DMS 273 (cell line): ENCODE data around the gene OLFM1.

Experiments used
- DNase-seq: peaks from one replicate; lab custom pipeline; 2025; ENCODE audit not compliant: unreplicated experiment; lab: John Stamatoyannopoulos, UW

OLFM1 gene

DNA sequence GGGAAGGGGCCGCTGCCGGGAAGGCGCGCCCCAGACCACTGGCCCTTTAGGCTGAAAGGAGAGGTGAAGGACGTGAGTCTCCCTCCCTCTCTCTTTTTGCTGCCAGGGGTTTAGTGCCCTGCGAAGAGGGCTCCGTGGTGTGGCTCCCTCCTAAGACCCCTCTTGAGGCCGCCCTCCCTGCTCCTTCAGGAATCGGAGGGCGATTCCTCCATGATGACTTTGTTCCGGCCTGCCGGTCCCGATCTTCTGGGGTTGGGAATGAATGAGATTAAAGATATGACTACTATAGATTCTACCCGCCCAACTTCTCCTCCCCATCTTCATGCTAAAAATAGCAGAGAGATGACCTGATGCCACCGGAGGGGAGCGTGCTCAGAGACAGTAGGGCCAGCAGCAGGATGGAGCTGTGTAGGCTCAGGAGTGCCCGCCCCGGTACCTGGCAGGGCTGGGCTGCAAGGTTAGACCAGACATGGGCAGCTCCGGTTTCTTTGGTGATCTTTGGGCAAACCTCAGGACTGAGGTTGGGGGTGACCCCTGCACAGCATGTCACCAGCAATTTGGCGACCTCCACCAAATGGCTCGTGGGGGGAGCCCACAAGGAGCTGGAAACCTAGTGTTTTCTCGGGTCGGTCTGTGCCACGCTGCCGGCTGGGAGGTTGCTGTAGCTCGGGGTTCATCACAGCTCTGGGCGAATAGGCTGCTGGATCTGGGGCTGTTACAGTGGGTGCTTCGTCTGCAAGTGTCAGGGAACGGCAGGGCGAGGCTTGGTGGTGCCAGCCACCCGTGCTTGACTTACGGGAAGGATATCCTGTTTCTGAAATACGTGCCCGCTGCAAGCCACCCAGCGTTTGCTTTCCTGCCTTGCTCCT, 1.7 kb downstream of the OLFM1 start:
- no peak for DNase-seq

DNA sequence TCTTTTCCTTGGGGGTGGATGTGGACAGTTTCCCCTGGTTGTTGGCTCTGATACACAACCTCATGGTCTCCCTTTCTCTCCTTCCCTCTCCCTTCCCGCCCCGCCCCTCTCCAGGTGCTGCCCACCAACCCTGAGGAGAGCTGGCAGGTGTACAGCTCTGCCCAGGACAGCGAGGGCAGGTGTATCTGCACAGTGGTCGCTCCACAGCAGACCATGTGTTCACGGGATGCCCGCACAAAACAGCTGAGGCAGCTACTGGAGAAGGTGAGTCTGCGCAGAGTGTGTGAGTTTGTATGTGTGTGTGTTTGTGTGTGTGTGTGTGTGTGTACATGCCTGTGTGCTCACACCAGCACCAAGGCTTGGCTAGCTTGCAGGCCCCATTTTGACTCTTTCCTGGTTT, 2.6 kb downstream of the OLFM1 start:
- DNase-seq, result no peak

DNA sequence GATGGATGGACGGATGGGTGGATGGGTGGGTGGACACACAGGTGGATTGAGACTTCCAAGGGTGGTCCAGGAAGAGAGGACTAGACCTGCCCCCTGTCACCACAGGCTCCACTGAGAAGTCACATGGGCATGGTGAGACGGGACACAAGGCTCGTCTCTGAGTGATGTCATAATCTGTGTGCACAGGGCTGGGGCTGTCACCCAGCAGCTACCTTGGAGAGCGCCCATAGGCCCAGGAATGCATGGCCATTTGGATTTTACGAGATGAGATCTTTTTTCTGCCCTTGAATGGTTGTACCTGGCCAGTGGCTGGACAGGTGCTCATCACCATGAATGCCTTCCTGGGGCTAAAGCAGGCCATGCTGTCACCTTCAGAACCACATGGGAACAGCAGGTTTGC, 3.1 kb downstream of the OLFM1 start:
- no peak for DNase-seq

DNA sequence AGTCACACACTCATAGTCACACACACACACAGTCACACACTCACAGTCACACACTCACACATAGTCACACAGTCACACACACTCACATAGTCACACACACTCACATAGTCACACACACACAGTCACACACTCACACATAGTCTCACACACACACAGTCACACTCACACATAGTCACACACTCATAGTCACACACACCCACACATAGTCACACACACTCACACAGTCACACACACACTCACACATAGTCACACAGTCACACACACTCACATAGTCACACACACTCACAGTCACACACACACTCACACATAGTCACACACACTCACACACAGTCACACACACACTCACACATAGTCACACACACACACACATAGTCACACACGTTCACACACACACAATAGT, 4.1 kb downstream of the OLFM1 start:
- no peak for DNase-seq

DNA sequence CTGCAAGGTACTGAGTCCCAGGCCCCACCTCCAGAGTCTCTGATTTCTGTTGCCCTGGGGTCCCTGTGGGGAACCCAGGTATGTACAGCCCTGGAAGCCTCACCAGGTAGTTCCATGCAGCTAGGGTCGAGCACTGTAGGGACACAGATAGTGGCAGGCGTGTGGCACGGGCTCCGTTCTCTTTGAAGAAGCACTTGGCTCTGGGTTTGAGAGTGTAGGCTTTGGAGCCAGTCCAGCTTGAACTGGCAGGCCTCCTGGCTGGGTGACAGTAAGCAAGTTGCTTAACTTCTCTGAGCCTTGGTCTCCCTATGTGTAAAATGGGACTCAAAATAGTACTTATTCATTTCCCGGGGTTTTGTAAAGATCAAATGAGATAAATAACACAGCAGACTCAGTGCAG, 5.6 kb downstream of the OLFM1 start:
- no peak for DNase-seq

DNA sequence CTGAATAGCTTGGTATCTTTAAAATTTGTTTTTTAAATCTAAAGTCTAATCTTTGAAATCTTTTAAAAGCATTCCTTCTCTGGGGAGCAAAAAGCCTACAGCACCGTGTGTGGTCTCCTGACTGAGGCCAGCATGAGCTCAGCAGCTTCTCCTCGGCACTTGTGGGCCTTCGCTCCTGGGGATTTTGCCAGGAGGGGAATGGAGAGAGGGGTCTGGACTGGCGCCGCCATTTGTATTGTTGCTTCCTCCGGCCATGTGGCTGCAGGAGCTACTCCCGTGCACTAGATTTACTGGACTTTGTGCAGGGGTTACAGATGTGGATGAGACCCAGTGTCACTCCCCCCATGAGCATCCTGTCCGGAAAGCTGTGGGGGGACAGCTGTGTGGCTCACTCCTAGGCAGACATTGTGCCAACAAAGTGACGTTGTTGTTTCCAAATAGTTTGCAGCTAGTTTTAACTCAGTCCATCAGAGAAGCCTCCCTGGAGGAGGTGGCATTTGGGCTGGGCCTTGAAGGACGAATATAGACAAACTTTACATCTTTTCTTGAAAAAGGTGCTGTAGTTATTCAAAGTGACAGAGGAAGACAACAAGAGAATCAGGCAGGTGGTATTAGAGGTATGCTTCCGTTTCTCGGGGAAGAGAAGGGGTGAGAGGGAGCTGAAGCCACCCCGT, 6.6 kb downstream of the OLFM1 start:
- DNase-seq, result no peak

DNA sequence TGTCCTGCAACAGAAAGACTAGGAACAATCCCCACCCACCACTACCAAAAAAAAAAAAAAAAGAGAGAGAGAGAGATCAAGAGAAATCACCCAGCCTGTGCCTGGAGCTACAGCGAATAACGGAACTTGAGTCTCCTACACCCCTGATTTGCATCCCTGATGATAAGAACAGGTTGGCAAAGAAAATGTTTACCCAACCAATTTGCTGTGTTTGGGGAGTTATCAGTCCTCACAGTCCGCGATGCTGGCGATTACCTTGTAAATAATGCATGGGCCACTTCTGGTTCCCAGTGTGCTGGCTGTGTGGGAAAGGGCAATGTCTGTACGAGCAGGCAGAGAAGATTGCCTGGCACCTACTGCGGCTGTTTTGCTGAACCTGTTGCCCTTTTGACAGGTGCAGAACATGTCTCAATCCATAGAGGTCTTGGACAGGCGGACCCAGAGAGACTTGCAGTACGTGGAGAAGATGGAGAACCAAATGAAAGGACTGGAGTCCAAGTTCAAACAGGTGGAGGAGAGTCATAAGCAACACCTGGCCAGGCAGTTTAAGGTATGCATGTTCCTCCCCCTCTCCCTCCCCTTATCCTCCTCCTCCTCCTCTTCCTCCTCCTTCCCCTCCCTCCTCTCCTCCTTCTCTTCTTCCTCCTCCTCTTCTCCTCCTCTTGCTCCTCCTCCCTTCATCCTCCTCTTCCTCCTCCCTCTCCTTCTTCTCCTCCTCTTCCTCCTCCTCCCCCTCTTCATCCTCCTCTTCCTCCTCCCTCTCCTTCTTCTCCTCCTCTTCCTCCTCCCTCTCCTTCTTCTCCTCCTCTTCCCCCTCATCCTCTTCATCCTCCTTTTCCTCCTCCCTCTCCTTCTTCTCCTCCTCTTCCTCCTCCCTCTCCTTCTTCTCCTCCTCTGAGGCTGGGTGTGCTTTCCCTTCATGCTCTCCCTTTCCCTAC, 8.3 kb downstream of the OLFM1 start:
- DNase-seq, result peak; percentile 34

DNA sequence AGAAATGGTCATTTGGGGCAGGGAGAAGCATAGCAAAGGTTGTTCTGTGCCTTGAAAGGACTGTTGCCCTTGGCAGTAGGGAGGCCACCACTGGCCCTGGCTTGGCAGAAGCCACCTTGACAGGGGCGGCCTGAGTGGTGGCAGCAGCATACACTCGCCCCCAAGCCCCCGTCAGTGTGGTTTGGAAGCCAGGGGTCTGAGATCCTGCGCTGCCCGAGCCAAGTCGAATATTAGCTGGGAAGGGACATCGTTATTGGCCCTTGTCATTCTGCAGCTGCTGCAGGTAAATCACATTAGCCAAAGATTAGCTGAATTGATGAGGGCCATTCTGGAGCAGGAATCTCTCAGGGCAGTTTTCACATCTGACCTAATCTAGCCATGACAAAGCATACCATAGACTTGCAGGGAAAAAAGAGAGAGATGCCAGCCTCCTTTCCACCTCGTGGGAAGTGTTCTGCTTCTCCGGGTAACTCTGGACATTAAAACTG, 9.0 kb downstream of the OLFM1 start:
- DNase-seq, result no peak

DNA sequence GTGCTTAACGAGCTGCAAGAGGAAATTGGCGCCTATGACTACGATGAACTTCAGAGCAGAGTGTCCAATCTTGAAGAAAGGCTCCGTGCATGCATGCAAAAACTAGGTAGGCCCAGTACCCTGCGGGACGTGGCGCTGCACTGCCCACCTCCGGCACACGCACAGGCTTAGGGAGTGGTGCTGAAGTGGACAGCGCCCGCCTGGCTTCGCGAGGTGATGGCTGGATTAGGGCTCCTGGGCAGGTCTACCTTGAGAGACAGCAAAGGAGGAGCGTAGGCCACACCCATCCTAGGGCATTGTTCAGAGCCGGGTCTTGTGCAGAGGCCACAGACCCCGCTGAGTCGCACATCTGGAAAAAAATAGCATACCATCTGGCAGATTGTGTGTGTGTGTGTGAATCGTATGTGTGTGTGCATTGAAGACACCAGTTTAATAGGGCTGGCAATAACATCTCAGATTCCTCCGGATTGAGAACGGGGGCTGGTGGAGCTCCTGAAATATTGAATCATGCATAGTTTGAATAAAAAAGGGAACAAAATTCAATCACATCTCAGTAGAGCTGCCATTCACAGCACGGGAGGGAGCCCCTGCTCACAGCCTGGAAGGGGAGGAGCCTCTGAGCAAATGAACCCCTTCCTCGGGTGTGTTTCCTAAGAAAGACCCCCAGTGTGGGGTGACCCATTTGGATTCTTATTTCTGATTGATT, 11.1 kb downstream of the OLFM1 start:
- peak; percentile 55 for DNase-seq

DNA sequence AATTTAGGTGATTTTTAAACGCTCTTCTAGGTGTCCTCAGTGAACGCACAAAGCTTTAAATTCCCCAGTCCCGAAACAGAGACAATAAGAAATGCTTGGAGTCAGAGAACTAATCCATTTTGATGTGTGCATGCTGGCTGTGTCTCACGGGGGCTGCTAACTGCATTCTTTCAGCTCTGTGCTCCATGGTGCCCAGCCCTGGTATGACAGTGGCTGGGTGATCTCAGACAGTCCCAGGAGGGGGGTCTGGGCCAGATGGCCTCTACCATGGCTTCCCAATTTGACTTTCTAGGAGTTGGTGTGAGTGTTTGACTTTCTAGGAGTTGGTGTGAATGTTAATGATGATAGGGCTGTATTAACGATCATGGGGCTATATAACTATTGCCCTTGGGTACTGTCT, 12.1 kb downstream of the OLFM1 start:
- peak; percentile 26 for DNase-seq

DNA sequence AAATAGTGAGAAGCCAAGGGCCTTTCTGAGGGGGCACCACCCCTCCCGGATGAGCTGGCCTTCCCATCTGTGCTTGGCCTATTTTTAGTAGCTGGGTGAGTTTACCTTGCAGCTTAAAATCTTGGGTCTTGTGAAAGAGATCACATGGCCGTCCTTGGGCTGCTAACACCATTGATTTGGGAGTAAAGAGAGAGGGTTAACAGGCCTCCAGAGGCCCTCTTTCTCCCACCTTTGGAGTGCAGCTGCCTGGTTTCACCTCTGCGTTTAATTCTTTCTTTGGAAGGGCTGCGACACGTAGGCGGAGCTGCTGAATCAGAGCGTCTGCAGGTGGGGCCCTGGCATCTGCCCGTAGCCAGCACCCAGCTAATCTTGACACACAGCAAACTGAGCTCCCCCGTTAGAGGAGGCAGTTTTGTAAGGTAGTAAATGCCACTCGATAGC, 12.8 kb downstream of the OLFM1 start:
- DNase-seq, result peak; percentile 34

DNA sequence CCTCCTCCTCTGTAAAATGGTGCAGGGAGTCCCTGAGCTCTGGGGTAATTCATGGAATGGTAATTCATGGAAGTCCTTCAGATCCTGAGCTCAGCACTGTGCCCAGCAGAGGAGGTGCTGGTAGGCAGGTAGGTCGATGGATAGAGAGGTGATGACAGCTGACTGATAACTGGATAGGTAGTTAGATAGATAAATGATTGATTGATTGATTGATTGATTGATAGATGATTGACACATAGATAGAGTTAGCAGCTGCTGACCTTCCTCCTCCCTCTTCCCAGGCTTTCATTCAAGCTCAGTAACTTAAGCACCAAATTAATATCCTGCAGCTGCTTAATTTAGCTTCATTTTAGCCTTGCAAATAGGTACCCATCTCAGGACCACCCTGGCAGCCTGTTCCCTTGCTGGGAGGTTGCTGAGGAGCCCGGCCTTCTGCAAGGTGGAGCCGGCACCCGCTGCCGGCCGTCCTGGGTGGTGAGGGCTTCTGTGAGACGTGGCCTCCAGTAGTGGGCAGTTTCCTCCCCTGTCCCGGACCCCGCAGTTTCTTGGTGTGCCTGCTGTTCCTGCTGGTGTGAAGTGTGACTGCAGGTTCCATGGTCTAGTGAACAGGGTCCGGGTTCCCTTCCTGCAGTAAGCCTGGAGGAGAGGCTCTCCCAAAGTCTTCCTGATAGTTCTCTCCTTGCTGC, 13.4 kb downstream of the OLFM1 start:
- no peak for DNase-seq

DNA sequence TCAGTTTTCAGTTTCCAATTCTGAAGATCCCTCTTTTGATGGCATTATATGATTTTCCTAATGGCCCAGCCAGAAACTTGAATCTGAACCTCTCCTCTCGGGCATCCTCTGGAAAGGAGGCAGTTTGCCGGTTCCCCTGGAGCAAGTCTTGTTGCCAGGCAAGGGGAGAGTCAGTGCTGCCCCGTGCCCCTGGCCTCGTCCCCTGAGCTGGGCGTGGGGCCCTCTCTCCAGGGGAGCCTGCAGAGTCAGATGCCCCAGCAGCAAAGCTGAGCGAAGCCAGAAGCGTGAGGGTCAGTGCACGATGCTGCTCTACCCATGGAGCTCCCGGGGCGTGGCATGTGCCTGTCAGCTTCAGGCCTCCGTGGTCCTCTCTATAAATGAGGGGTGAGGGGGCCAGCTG, 14.0 kb downstream of the OLFM1 start:
- DNase-seq, result no peak

DNA sequence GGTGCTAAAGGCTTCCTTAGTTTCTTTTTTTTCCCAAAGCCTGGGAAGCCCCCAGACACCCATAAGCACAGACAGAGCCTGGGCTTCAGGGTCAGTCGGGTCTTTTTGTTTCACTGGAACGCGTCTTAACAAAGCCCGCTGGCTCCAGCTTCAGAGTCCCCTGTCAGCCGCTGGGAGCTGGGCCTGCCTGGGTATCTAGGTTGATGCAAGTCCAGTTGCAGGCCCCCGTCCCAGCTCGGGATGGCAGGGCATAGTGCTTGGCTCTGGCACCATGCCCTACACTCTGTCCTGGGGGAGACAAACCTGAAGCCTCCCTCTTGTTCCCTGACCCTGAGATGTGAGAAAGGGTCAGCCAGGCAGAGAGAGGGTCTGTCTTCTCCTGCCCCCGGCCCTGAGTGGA, 14.5 kb downstream of the OLFM1 start:
- DNase-seq, result no peak

DNA sequence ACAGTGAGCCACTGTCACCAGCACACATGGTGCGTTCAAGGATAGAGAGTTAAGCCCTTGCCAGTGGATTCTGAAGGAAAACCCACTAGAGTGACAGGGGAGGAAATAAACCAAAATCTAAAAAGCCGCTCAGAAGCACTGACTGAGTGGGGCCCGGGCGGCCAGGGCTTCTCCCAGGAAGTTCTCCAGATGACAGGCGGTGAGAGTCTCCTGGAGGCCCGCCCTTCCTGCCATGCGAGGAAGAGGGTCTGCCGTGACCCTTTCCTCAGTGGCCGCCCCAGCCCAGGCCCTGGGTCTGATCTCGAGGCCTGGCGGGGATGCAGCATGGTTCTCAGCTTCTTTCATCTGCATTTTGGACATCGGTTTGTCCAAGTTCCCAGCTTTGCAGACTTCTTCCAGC, 14.9 kb downstream of the OLFM1 start:
- no peak for DNase-seq

DNA sequence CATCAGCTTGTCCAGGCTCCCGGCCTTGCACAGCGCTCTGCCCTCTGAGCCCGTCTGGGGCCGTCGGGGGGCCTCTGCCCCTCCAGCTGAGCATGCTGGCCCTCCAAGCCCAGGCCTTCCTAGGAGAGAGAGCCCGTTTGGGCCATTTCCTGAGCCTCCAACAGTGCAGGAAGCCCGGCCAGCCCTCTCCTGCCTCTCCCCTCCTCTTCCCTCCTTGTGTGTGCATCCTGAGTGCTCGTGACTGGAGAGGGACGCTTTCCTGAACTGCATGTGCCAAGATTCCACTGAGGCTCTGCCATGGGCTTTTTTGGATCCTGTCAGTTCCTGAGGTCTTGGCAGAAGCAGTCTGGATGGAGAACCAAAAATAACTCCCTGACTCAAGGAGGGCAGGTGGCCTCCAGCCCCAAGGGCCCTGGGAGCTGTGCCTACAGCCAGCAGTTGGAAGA, 15.6 kb downstream of the OLFM1 start:
- no peak for DNase-seq

DNA sequence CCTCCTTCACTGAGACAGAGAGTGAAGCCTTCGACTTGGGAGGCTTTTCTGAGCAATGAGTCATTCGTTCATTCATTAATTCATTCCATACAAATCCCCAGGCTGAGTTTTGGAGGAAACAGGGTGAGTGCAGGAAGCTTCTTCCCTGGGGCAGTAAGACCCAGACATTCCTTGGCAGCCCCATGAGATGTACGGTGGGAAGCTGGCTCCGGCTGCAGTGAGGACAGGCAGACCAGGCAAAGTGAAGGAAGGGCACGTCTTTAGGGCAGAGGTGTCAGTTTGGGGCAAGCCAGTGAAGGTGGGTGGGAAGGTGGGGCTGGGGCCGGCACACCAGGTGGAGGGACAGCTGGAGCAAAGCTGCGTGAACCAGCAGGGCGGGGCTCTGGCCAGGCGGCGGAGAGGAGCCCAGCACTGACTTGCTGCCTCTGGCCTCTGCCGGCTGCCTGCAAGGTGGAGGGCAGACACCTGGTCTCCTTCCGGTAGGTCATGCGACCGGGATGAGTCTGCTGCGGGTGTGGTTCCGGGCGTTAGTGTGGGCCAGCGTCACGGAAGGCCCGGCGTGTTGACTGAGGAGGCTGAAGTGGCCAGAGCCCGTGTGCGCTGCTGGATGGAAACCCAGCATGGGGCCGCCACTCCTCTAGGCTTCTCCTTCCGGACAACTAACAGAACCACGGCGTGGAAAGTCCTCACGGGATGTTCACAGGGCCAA, 16.6 kb downstream of the OLFM1 start:
- no peak for DNase-seq

DNA sequence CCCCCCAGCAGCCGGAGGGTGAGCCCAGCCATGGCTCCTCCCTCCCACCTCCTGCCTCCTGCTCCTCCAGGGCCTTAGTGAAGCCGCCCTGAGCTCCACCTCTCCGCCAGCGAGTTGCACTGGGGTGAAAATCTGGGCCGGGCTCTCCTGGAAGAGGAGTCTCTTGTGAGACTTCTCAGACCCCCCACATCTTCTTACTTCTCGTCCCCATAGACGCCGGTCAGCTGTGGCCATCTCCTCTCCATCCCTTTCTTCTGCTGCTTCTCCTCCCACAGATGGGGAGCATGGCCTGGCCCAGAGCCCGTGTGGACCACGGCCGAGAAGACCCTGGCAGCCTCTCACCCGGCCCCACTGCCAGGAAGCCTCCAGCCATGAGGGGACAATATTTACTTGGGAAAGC, 17.3 kb downstream of the OLFM1 start:
- no peak for DNase-seq

DNA sequence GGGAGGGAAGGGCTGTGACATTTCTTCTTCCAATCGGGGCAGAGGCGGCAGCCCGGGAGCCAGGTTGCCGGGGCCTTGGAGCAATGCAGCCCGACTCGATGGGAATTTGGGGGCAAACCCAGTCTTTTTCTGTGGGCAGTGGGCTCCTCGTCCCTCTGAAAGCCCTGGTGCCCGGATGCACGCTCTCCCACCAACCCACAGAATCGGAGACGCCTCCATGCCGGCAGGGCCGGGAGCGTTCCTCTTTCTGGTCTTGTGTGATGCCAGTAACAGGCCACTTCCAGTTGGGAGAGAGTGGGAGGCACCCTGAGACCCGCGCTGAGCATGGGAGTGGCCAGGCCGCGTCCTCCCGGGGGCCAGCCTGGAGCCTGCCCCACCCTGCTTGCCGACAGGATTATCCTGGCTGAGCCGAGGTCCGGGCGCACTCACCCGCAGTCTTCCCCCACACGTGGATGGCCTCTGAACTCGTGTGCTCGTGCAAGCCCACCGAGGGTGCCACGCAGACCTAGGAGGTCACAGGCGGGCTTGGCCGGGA, 17.8 kb downstream of the OLFM1 start:
- DNase-seq, result no peak
